CD14-positive monocyte (primary cell): Measurements from ENCODE around the gene IRF4. TPM values are rescaled to one million over a fixed set of nuclear protein-coding genes. Genes with fewer than 3 reads are reported as not detected.

ENCODE experiments used
- DNase-seq, 3 donors: peaks; one replicate each; pipeline ENCODE4 v3.0.0-alpha.2; 2011 to 2022
- H2AFZ ChIP-seq: 2 replicates; pipeline ENCODE4 v1.6.0; 2012; ENCODE audit warnings: mild to moderate bottlenecking, low read depth, low read length, inconsistent platforms; ENCODE audit not compliant: insufficient read depth, poor library complexity, severe bottlenecking
- H3K27ac ChIP-seq, 2 donors: 1 replicate in 1 of 2; 2 replicates in 1 of 2; pipeline ENCODE4 v1.5.1; 2012 to 2013; ENCODE audit warnings: low read length in 2 of 2, control low read depth in 1 of 2, inconsistent platforms in 1 of 2, low read depth in 1 of 2, mild to moderate bottlenecking in 1 of 2
- H3K27me3 ChIP-seq, 2 donors: one replicate each; pipeline versions ENCODE4 v1.6.0 to v1.6.1; 2011 to 2013; ENCODE audit warnings: low read length in 2 of 2; ENCODE audit not compliant: control insufficient read depth in 2 of 2, insufficient read depth in 2 of 2
- H3K36me3 ChIP-seq, 2 donors: replicated peaks in 1 of 2; 1 replicate in 1 of 2; 2 replicates in 1 of 2; pipeline versions ENCODE4 v1.5.1 to v1.6.1; 2012 to 2013; ENCODE audit warnings: low read length in 2 of 2, control low read depth in 1 of 2, inconsistent platforms in 1 of 2, mild to moderate bottlenecking in 1 of 2; ENCODE audit not compliant: insufficient read depth in 2 of 2, control insufficient read depth in 1 of 2
- H3K4me1 ChIP-seq, 2 donors: 1 replicate in 1 of 2; 2 replicates in 1 of 2; pipeline versions ENCODE4 v1.5.1 to v1.6.1; 2012 to 2013; ENCODE audit warnings: low read length in 2 of 2, control low read depth in 1 of 2, inconsistent platforms in 1 of 2, mild to moderate bottlenecking in 1 of 2, moderate library complexity in 1 of 2; ENCODE audit not compliant: insufficient read depth in 2 of 2, control insufficient read depth in 1 of 2
- H3K4me2 ChIP-seq: replicated peaks from 2 replicates; pipeline ENCODE3; 2012; ENCODE audit warnings: low read length, moderate library complexity, mild to moderate bottlenecking; ENCODE audit not compliant: poor library complexity, severe bottlenecking; ENCODE audit errors: extremely low read depth
- H3K4me3 ChIP-seq, 3 experiments: fragments of 200-600 bp in 1 of 3; sonication (generic) in 1 of 3; replicated peaks in 1 of 3; 1 replicate in 2 of 3; 2 replicates in 1 of 3; pipeline ENCODE4 v1.5.1; 2011 to 2013; ENCODE audit warnings: low read length in 3 of 3, mild to moderate bottlenecking in 3 of 3, control low read depth in 2 of 3, low read depth in 2 of 3, inconsistent platforms in 1 of 3, moderate library complexity in 1 of 3
- H3K79me2 ChIP-seq: 2 replicates; pipeline ENCODE4 v1.6.0; 2012; ENCODE audit warnings: mild to moderate bottlenecking, control low read depth, inconsistent platforms, low read length, moderate library complexity; ENCODE audit not compliant: insufficient read depth
- H3K9ac ChIP-seq: 2 replicates; pipeline ENCODE4 v1.6.0; 2017; ENCODE audit warnings: low read length, mild to moderate bottlenecking; ENCODE audit not compliant: insufficient read depth, poor library complexity, severe bottlenecking
- H3K9me3 ChIP-seq, 2 donors: replicated peaks in 1 of 2; 1 replicate in 1 of 2; 2 replicates in 1 of 2; pipeline versions ENCODE4 v1.5.1 to v1.6.1; 2012 to 2013; ENCODE audit warnings: low read length in 2 of 2, control low read depth in 1 of 2; ENCODE audit not compliant: control insufficient read depth in 1 of 2, insufficient read depth in 1 of 2
- H4K20me1 ChIP-seq: 2 replicates; pipeline ENCODE4 v1.6.0; 2012; ENCODE audit warnings: mild to moderate bottlenecking, low read length, control low read depth, moderate library complexity; ENCODE audit not compliant: insufficient read depth
- H3K27ac Mint-ChIP-seq, 7 donors: one replicate each; pipeline ENCODE4 v1.8.0; 2020; ENCODE audit warnings: mild to moderate bottlenecking in 7 of 7, mixed read lengths in 7 of 7, moderate library complexity in 6 of 7, inconsistent platforms in 2 of 7
- H3K27me3 Mint-ChIP-seq, 3 donors: one replicate each; pipeline ENCODE4 v1.8.0; 2021 to 2022; ENCODE audit warnings: low read depth in 3 of 3, mild to moderate bottlenecking in 3 of 3, mixed read lengths in 3 of 3, moderate library complexity in 3 of 3, inconsistent platforms in 1 of 3
- H3K36me3 Mint-ChIP-seq, 2 donors: one replicate each; pipeline ENCODE4 v1.8.0; 2020; ENCODE audit warnings: mixed read lengths in 2 of 2, inconsistent platforms in 1 of 2, mild to moderate bottlenecking in 1 of 2
- H3K4me1 Mint-ChIP-seq: one replicate; pipeline ENCODE4 v1.8.0; 2020; ENCODE audit warnings: mild to moderate bottlenecking, mixed read lengths
- H3K4me3 Mint-ChIP-seq, 2 donors: one replicate each; pipeline ENCODE4 v1.8.0; 2020; ENCODE audit warnings: mild to moderate bottlenecking in 2 of 2, mixed read lengths in 2 of 2, moderate library complexity in 1 of 2
- H3K9me3 Mint-ChIP-seq, 7 donors: one replicate each; pipeline ENCODE4 v1.8.0; 2020 to 2022; ENCODE audit warnings: mixed read lengths in 7 of 7, mild to moderate bottlenecking in 6 of 7, moderate library complexity in 6 of 7, inconsistent platforms in 2 of 7
- CTCF ChIP-seq: fragments of 200-600 bp; IDR thresholded peaks from one replicate; pipeline ENCODE4 v1.8.0; 2022; ENCODE audit warnings: antibody characterized with exemption, mild to moderate bottlenecking
- WGBS: methylation state at CpG from one replicate; pipeline ENCODE4 v1.1.5; 2013; ENCODE audit warnings: missing lambda C conversion rate; ENCODE audit not compliant: insufficient coverage; 5-methylcytosine and 5-hydroxymethylcytosine counted together
- intact Hi-C, 2 donors: fragments of 100-400 bp; cut with micrococcal nuclease; formaldehyde crosslinking; loops; one replicate each; pipeline versions ENCODE4 v1.15.0 to v1.15.1; 2023
- polyA plus RNA-seq, 3 donors: library from polyadenylated mRNA; depleted of rRNA in 1 of 3; unstranded in 2 of 3; stranded (reverse) in 1 of 3; fragments of 300-500 nt in 2 of 3; fragments of >200 nt in 1 of 3; fragmentation: Illumina TruSeq in 2 of 3; gene quantifications; 1 replicate in 2 of 3; 2 replicates in 1 of 3; pipeline ENCODE4 v1.2.3, GENCODE V29; 2012 to 2021

The IRF4 gene
- polyA plus RNA-seq, 3 donors, result 3.0 to 13.6 (median 6.4) TPM

GRCh38 chr6:456887-457286 is 65.3 kb downstream of the IRF4 start:
- 86% methylated on average over 3 of the region's 4 CpGs for WGBS
- H4K20me1 ChIP-seq, result no peaks in the 10 kb centered on the region
- H3K79me2 ChIP-seq, result no peaks in the 10 kb centered on the region
- peaks cover 0 to 9% (median 3%) of the 10 kb centered on the region in 7 donors for H3K9me3 Mint-ChIP-seq
- H3K27me3 Mint-ChIP-seq, result peaks cover 2 to 9% (median 5%) of the 10 kb centered on the region in 3 donors
- no peak for TF ChIP-seq CTCF
- H3K27ac Mint-ChIP-seq, result no peak overlapping the region
- no peak overlapping the region for H3K4me3 ChIP-seq
- H3K4me1 ChIP-seq, result no peaks in the 10 kb centered on the region
- H3K36me3 ChIP-seq, result no peaks in the 10 kb centered on the region
- no peaks in the 10 kb centered on the region for H3K4me1 Mint-ChIP-seq
- intact Hi-C loops, result no loop called here
- H3K27me3 ChIP-seq, result no peaks in the 10 kb centered on the region
- peaks cover 0 to 3% of the 10 kb centered on the region in 2 donors for H3K9me3 ChIP-seq
- no peaks in the 10 kb centered on the region for H3K36me3 Mint-ChIP-seq
- DNase-seq, result no peak
- no peak overlapping the region for H3K9ac ChIP-seq
- H3K27ac ChIP-seq, result no peak overlapping the region
- H3K4me3 Mint-ChIP-seq, result no peak overlapping the region
- no peak overlapping the region for H3K4me2 ChIP-seq
- no peak overlapping the region for H2AFZ ChIP-seq

Other genes with a start within 250 kb of the IRF4 start
- gene DUSP22, start 99.3 kb upstream of the IRF4 start, polyA plus RNA-seq, result 100 to 1,000 TPM; 107 to 120 (median 117) TPM